Fibroblast of the conjunctiva (primary cell): ENCODE data around the gene F2RL3.
"Not testable (repeated sequence)": the region's sequence is repeated elsewhere in the genome, so short reads cannot be mapped to it uniquely, and the experiment has no call there.

Experiments
- DNase-seq: peaks from one replicate; pipeline ENCODE4 v3.0.0-alpha.2; 2010; ENCODE audit warnings: low read depth

F2RL3 gene

DNA sequence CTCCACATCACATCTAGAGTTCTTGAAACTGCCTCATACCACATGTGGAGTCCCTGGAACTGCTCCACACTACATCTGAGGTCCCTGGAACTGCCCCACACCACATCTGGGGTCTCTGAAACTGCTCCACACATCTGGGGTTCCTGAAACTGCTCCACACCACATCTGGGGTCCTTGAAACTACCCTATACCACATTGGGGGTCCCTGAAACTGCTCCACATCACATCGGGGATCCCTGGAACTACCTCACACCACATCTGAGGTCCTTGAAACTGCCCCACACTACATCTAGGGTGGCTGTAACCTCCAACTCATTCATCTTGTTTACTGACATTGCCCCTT lies 33.8 kb downstream of the F2RL3 start:
- DNase-seq, result no peak

- no peak for DNase-seq
Observed at GRCh38 chr19:16922949-16923348, 34.1 kb downstream of the F2RL3 start.

- DNase-seq, result no peak
Observed at GRCh38 chr19:16927883-16928282, 39.1 kb downstream of the F2RL3 start.

- DNase-seq, result no peak
Observed at GRCh38 chr19:16928351-16928750, 39.6 kb downstream of the F2RL3 start.

- no peak for DNase-seq
Observed at GRCh38 chr19:16928916-16929315, 40.1 kb downstream of the F2RL3 start.

- DNase-seq, result no peak
Observed at GRCh38 chr19:16930753-16931152, 42.0 kb downstream of the F2RL3 start.

DNA sequence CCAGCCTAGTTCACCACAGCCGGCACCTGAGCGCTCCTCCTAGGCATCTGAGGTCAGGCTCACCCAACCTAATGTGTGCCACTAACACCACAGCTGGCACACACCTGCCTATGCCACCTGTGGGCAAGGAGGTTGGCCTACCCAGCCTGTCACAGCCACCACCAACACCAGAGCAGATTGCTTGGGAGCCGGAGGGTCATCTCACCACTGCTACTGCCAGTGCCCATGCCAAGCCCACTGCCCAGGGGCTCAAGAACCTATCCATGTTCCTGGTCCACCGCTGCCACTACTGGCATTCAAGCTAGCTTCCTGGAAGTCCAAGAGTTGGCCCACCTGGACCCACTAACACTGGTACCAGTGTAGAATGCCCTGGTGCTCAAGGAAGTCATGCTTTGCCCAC lies 42.5 kb downstream of the F2RL3 start:
- DNase-seq, result no peak

DNA sequence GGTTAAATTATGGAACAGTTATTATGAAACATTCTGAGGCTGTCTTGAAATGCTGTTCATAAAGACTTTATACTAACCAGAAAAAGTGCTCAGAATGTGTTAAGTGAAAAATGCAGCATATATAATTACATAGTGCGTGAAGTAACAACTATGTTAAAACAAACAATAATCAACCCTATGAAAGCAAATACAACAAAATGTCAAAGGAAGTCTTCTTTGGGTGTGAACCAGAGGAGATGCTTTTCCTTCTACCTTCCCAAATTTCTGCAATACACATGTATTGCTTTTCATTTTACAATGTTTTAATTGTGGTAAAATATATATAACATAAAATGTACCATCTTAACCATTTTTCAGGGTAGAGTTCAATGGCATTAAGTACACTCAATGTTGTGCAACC lies 45.7 kb downstream of the F2RL3 start:
- DNase-seq, result no peak

DNA sequence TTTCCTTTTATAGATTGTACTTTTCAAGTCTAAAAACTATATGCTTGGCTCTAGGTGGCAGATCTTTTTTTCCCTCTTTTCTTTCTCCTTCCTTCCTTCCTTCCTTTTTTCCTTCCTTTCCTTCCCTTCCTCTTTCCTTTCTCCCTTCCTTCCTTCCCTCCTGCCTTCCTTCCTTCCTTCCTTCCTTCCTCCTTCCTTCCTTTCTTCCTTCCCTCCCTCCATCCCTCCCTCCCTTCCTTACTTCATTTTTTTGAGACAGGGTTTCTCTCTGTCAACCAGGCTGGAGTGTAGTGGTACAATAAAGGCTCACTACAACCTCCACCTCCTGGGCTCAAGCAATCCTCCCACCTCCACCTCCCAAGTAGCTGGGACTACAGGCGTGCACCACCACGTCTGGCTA lies 48.1 kb downstream of the F2RL3 start:
- no peak for DNase-seq

DNA sequence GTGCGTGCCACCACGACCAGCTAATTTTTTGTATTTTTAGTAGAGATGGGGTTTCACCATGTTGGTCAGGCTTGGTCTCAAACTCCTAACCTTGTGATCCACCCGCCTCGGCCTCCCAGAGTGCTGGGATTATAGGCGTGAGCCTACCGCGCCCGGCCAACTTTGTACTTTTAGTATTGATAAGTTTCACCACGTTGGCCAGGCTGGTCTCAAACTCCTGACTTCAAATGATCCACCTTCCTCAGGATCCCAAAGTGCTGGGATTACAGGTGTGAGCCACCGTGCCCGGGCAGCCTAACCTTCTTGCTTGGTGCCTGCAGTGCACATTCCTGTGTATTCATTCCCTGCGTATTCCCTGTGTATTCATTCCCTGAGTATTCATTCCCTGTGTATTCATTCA lies 49.0 kb downstream of the F2RL3 start:
- not testable (repeated sequence) for DNase-seq

GRCh38 chr19:16938211-16938610 lies 49.4 kb downstream of the F2RL3 start:
- DNase-seq, result no peak

GRCh38 chr19:16940063-16940462 lies 51.3 kb downstream of the F2RL3 start:
- not testable (repeated sequence) for DNase-seq

DNA sequence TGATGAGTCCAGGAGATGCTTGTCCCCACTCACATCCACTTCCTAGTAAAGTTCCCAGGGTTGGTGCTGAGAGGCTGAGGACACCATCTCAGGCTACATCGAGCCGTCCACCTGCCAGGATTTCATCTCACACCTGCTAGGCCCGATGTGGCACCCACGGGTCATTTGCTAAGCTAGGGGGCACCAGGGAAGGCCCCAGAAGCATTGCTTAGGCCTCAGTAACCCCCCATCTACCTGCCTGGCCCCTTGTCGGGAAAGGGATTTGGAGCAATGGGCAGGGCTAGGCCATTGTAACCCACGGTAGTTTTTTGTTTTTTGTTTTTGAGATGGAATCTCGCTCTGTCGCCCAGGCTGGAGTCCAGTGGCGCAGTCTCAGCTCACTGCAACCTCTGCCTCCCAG lies 51.8 kb downstream of the F2RL3 start:
- no peak for DNase-seq
